Measurements from ENCODE around the gene ABCD1.
A peak's percentile ranks its signal among the peaks of the same experiment; 100 is the strongest.
"Not testable (repeated sequence)": the region's sequence is repeated elsewhere in the genome, so short reads cannot be mapped to it uniquely, and the experiment has no call there.

Gene ABCD1

GRCh38 chrX:153704021-153704526 lies 20.6 kb upstream of the ABCD1 start:
- no peak overlapping the region for H3K27ac ChIP-seq
- TF ChIP-seq CTCF (conservative IDR thresholded peaks at IDR 0.05): no peak

GRCh38 chrX:153704631-153705402 lies 19.8 kb upstream of the ABCD1 start:
- not testable (repeated sequence) for H3K27ac ChIP-seq

- not testable (repeated sequence) for H3K27ac ChIP-seq
These were observed 19.1 kb upstream of the ABCD1 start for GRCh38 chrX:153705403-153706060.

- H3K27ac ChIP-seq: no peak overlapping the region
- no peak for TF ChIP-seq CTCF (conservative IDR thresholded peaks at IDR 0.05)
These were observed 17.9 kb upstream of the ABCD1 start for GRCh38 chrX:153706799-153707198.

GRCh38 chrX:153707406-153707805 lies 17.2 kb upstream of the ABCD1 start:
- TF ChIP-seq CTCF (conservative IDR thresholded peaks at IDR 0.05): no peak
- H3K27ac ChIP-seq: no peak overlapping the region

- peak; percentile 69 for TF ChIP-seq CTCF (conservative IDR thresholded peaks at IDR 0.05)
- H3K27ac ChIP-seq: no peak overlapping the region
These were observed 16.2 kb upstream of the ABCD1 start for GRCh38 chrX:153708415-153708814.

- no peak for TF ChIP-seq CTCF (conservative IDR thresholded peaks at IDR 0.05)
- no peak overlapping the region for H3K27ac ChIP-seq
These were observed 14.7 kb upstream of the ABCD1 start for GRCh38 chrX:153709726-153710674.

- no peak overlapping the region for H3K27ac ChIP-seq
- TF ChIP-seq CTCF (conservative IDR thresholded peaks at IDR 0.05): no peak
These were observed 10.4 kb upstream of the ABCD1 start for GRCh38 chrX:153714256-153714655.

Data from VCaP (cell line).